ENCODE data around the gene INS. TPM values are rescaled to one million over a fixed set of nuclear protein-coding genes. Genes with fewer than 3 reads are reported as not detected.

Gene INS
- total RNA-seq, 1 donor = not detected

- TF ChIP-seq, protein P1, sequence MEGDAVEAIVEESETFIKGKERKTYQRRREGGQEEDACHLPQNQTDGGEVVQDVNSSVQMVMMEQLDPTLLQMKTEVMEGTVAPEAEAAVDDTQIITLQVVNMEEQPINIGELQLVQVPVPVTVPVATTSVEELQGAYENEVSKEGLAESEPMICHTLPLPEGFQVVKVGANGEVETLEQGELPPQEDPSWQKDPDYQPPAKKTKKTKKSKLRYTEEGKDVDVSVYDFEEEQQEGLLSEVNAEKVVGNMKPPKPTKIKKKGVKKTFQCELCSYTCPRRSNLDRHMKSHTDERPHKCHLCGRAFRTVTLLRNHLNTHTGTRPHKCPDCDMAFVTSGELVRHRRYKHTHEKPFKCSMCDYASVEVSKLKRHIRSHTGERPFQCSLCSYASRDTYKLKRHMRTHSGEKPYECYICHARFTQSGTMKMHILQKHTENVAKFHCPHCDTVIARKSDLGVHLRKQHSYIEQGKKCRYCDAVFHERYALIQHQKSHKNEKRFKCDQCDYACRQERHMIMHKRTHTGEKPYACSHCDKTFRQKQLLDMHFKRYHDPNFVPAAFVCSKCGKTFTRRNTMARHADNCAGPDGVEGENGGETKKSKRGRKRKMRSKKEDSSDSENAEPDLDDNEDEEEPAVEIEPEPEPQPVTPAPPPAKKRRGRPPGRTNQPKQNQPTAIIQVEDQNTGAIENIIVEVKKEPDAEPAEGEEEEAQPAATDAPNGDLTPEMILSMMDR (IDR thresholded peaks at IDR 0.05; ENCODE audit: insufficient read depth, low read length) = no peak
- no peak for DNase-seq (ENCODE audit: low read depth)
- H3K4me3 ChIP-seq (ENCODE audit: low read depth, low read length) = no peak overlapping the region
These were observed 50.5 kb downstream of the INS start for GRCh38 chr11:2110521-2110920.

Small RNA genes lying within 50 kb of the gene (small RNA-seq; reads per million reads assigned to genes)
- not detected for gene MIR4686
- not detected for gene MIR483

Other genes starting within 250 kb of the INS start
- gene TNNT3, start 241.5 kb downstream of the INS start, total RNA-seq (ENCODE audit: low replicate concordance) = 0.81 and 6.5 TPM in 2 replicates
- 55.2 and 84.3 TPM in 2 replicates for gene MRPL23, start 213.9 kb downstream of the INS start, total RNA-seq (ENCODE audit: low replicate concordance)
- 80.9 and 1,460 TPM in 2 replicates for gene H19, start 163.4 kb downstream of the INS start, total RNA-seq (ENCODE audit: low replicate concordance)
- gene IGF2, start 21.8 kb downstream of the INS start, total RNA-seq (ENCODE audit: low replicate concordance) = 3.3 and 4.2 TPM in 2 replicates
- not detected in 2 replicates for gene TH, start 10.6 kb upstream of the INS start, total RNA-seq (ENCODE audit: low replicate concordance)
- gene ASCL2, start 109.4 kb upstream of the INS start, total RNA-seq (ENCODE audit: low replicate concordance) = not detected in 2 replicates
- not detected in 2 replicates for gene C11orf21, start 140.7 kb upstream of the INS start, total RNA-seq (ENCODE audit: low replicate concordance)
- gene TSPAN32, start 140.8 kb upstream of the INS start, total RNA-seq (ENCODE audit: low replicate concordance) = under 0.01 and 0.33 TPM in 2 replicates
- gene CD81, start 216.1 kb upstream of the INS start, total RNA-seq (ENCODE audit: low replicate concordance) = 282 and 327 TPM in 2 replicates
- gene TSSC4, start 239.5 kb upstream of the INS start, total RNA-seq (ENCODE audit: low replicate concordance) = 19.6 and 31.5 TPM in 2 replicates